Measurements from ENCODE around the gene UNC5C. TPM values are rescaled to one million over a fixed set of nuclear protein-coding genes. Genes with fewer than 3 reads are reported as not detected.

The UNC5C gene
- total RNA-seq, 2 experiments from 2014 or later = not detected

GRCh38 chr4:95219109-95219508, 329.7 kb downstream of the UNC5C start:
- peaks cover 2% of the 10 kb centered on the region for H3K27me3 Mint-ChIP-seq
- no peak for DNase-seq
- no peak overlapping the region for H3K4me3 Mint-ChIP-seq
- peaks cover 2% of the 10 kb centered on the region for H3K9me3 Mint-ChIP-seq
- POLR2A ChIA-PET = no interaction called here
- no peaks in the 10 kb centered on the region for H3K36me3 Mint-ChIP-seq
- no peak overlapping the region for H3K27ac Mint-ChIP-seq
- H3K4me1 Mint-ChIP-seq (ENCODE audit: low read depth) = no peaks in the 10 kb centered on the region
- intact Hi-C loops (cut with micrococcal nuclease) = no loop called here
- CTCF ChIA-PET = no interaction called here

GRCh38 chr4:95217197-95217596, 331.6 kb downstream of the UNC5C start:
- POLR2A ChIA-PET = no interaction called here
- intact Hi-C loops (cut with micrococcal nuclease) = no loop called here

GRCh38 chr4:95216636-95217035, 332.1 kb downstream of the UNC5C start:
- Mint-ChIP-seq H3K27ac (no peak overlapping the region), H3K9me3 (peaks cover 2% of the 10 kb centered on the region), H3K4me1 (ENCODE audit: low read depth) (no peaks in the 10 kb centered on the region), H3K4me3 (no peak overlapping the region), H3K36me3 (no peaks in the 10 kb centered on the region), H3K27me3 (peaks cover 3% of the 10 kb centered on the region)
- DNase-seq = no peak
- intact Hi-C loops (cut with micrococcal nuclease) = no loop called here
- POLR2A ChIA-PET = no interaction called here
- CTCF ChIA-PET = no interaction called here

More at GRCh38 chr4:95217197-95217596, 331.6 kb downstream of the UNC5C start:
- CTCF ChIA-PET = no interaction called here
- Mint-ChIP-seq H3K27me3 (peaks cover 3% of the 10 kb centered on the region), H3K27ac (no peak overlapping the region), H3K4me1 (ENCODE audit: low read depth) (no peaks in the 10 kb centered on the region), H3K36me3 (no peaks in the 10 kb centered on the region), H3K4me3 (no peak overlapping the region), H3K9me3 (peaks cover 2% of the 10 kb centered on the region)
- DNase-seq = no peak

GRCh38 chr4:95215991-95216605, 332.7 kb downstream of the UNC5C start:
- intact Hi-C loops (cut with micrococcal nuclease) = no loop called here
- no peak overlapping the region for H3K4me3 Mint-ChIP-seq
- H3K27me3 Mint-ChIP-seq = peaks cover 3% of the 10 kb centered on the region
- DNase-seq = no peak
- H3K4me1 Mint-ChIP-seq (ENCODE audit: low read depth) = no peaks in the 10 kb centered on the region
- ChIA-PET CTCF (no interaction called here), POLR2A (no interaction called here)
- H3K9me3 Mint-ChIP-seq = peaks cover 2% of the 10 kb centered on the region
- no peak overlapping the region for H3K27ac Mint-ChIP-seq
- H3K36me3 Mint-ChIP-seq = no peaks in the 10 kb centered on the region

GRCh38 chr4:95215043-95215442, 333.7 kb downstream of the UNC5C start:
- Mint-ChIP-seq H3K27ac (no peak overlapping the region), H3K9me3 (peaks cover 2% of the 10 kb centered on the region), H3K27me3 (peaks cover 3% of the 10 kb centered on the region), H3K4me3 (no peak overlapping the region), H3K4me1 (ENCODE audit: low read depth) (no peaks in the 10 kb centered on the region), H3K36me3 (no peaks in the 10 kb centered on the region)
- intact Hi-C loops (cut with micrococcal nuclease) = no loop called here
- ChIA-PET CTCF (no interaction called here), POLR2A (no interaction called here)
- no peak for DNase-seq

GRCh38 chr4:95214408-95214807, 334.4 kb downstream of the UNC5C start:
- no peaks in the 10 kb centered on the region for H3K36me3 Mint-ChIP-seq
- H3K9me3 Mint-ChIP-seq = no peaks in the 10 kb centered on the region
- intact Hi-C loops (cut with micrococcal nuclease) = no loop called here

GRCh38 chr4:95213366-95213765, 335.4 kb downstream of the UNC5C start:
- intact Hi-C loops (cut with micrococcal nuclease) = no loop called here
- CTCF ChIA-PET = no interaction called here
- no peaks in the 10 kb centered on the region for H3K36me3 Mint-ChIP-seq
- H3K27ac Mint-ChIP-seq = no peak overlapping the region
- no peak overlapping the region for H3K4me3 Mint-ChIP-seq
- POLR2A ChIA-PET = no interaction called here
- no peak for DNase-seq
- H3K27me3 Mint-ChIP-seq = peaks cover 2% of the 10 kb centered on the region
- H3K4me1 Mint-ChIP-seq (ENCODE audit: low read depth) = no peaks in the 10 kb centered on the region
- H3K9me3 Mint-ChIP-seq = no peaks in the 10 kb centered on the region

More at GRCh38 chr4:95214408-95214807, 334.4 kb downstream of the UNC5C start:
- H3K4me3 Mint-ChIP-seq = no peak overlapping the region
- ChIA-PET CTCF (no interaction called here), POLR2A (no interaction called here)
- no peaks in the 10 kb centered on the region for H3K4me1 Mint-ChIP-seq (ENCODE audit: low read depth)
- H3K27ac Mint-ChIP-seq = no peak overlapping the region
- DNase-seq = no peak
- H3K27me3 Mint-ChIP-seq = peaks cover 2% of the 10 kb centered on the region

GRCh38 chr4:95212692-95213091, 336.1 kb downstream of the UNC5C start:
- CTCF ChIA-PET = no interaction called here
- POLR2A ChIA-PET = no interaction called here
- no peak for DNase-seq
- Mint-ChIP-seq H3K36me3 (no peaks in the 10 kb centered on the region), H3K9me3 (no peaks in the 10 kb centered on the region), H3K4me3 (no peak overlapping the region), H3K27me3 (peaks cover 2% of the 10 kb centered on the region), H3K27ac (no peak overlapping the region), H3K4me1 (ENCODE audit: low read depth) (no peaks in the 10 kb centered on the region)
- intact Hi-C loops (cut with micrococcal nuclease) = no loop called here

GRCh38 chr4:95209927-95210326, 338.8 kb downstream of the UNC5C start:
- no peak overlapping the region for H3K4me3 Mint-ChIP-seq
- intact Hi-C loops (cut with micrococcal nuclease) = no loop called here
- no peak overlapping the region for H3K27ac Mint-ChIP-seq
- ChIA-PET POLR2A (no interaction called here), CTCF (no interaction called here)
- DNase-seq = no peak
- no peaks in the 10 kb centered on the region for H3K4me1 Mint-ChIP-seq (ENCODE audit: low read depth)
- peaks cover 2% of the 10 kb centered on the region for H3K27me3 Mint-ChIP-seq
- no peaks in the 10 kb centered on the region for H3K9me3 Mint-ChIP-seq
- no peaks in the 10 kb centered on the region for H3K36me3 Mint-ChIP-seq

- no peak for DNase-seq
- H3K27me3 Mint-ChIP-seq = no peaks in the 10 kb centered on the region
- no peaks in the 10 kb centered on the region for H3K4me1 Mint-ChIP-seq (ENCODE audit: low read depth)
- no peak overlapping the region for H3K27ac Mint-ChIP-seq
- H3K9me3 Mint-ChIP-seq = no peaks in the 10 kb centered on the region
- no peaks in the 10 kb centered on the region for H3K36me3 Mint-ChIP-seq
- no peak overlapping the region for H3K4me3 Mint-ChIP-seq
- intact Hi-C loops (cut with micrococcal nuclease) = no loop called here
- ChIA-PET POLR2A (no interaction called here), CTCF (no interaction called here)
Measured at GRCh38 chr4:95204873-95205272, 343.9 kb downstream of the UNC5C start.

GRCh38 chr4:95204267-95204844, 344.4 kb downstream of the UNC5C start:
- Mint-ChIP-seq H3K36me3 (no peaks in the 10 kb centered on the region), H3K4me1 (ENCODE audit: low read depth) (no peaks in the 10 kb centered on the region), H3K27ac (no peak overlapping the region), H3K9me3 (no peaks in the 10 kb centered on the region), H3K27me3 (no peaks in the 10 kb centered on the region), H3K4me3 (no peak overlapping the region)
- ChIA-PET CTCF (no interaction called here), POLR2A (no interaction called here)
- intact Hi-C loops (cut with micrococcal nuclease) = no loop called here
- no peak for DNase-seq

- H3K4me3 Mint-ChIP-seq = no peak overlapping the region
- CTCF ChIA-PET = no interaction called here
- no peaks in the 10 kb centered on the region for H3K9me3 Mint-ChIP-seq
- intact Hi-C loops (cut with micrococcal nuclease) = no loop called here
- no peaks in the 10 kb centered on the region for H3K36me3 Mint-ChIP-seq
- H3K27me3 Mint-ChIP-seq = no peaks in the 10 kb centered on the region
- H3K4me1 Mint-ChIP-seq (ENCODE audit: low read depth) = peaks cover 4% of the 10 kb centered on the region
- no peak overlapping the region for H3K27ac Mint-ChIP-seq
- DNase-seq = no peak
- POLR2A ChIA-PET = no interaction called here
Measured at GRCh38 chr4:95198961-95199360, 349.8 kb downstream of the UNC5C start.

GRCh38 chr4:95197353-95197752, 351.4 kb downstream of the UNC5C start:
- ChIA-PET POLR2A (no interaction called here), CTCF (no interaction called here)
- intact Hi-C loops (cut with micrococcal nuclease) = no loop called here
- Mint-ChIP-seq H3K27ac (no peak overlapping the region), H3K4me3 (no peak overlapping the region), H3K9me3 (no peaks in the 10 kb centered on the region), H3K27me3 (no peaks in the 10 kb centered on the region), H3K36me3 (no peaks in the 10 kb centered on the region), H3K4me1 (ENCODE audit: low read depth) (peaks cover 4% of the 10 kb centered on the region)
- no peak for DNase-seq
